ENCODE results near the gene OTOP2. TPM values are rescaled to one million over a fixed set of nuclear protein-coding genes. Genes with fewer than 3 reads are reported as not detected.
"Not testable (repeated sequence)": the region's sequence is repeated elsewhere in the genome, so short reads cannot be mapped to it uniquely, and the experiment has no call there.

Gene OTOP2
- total and polyA plus RNA-seq, 4 donors: 0.08 TPM; not detected in 3

DNA sequence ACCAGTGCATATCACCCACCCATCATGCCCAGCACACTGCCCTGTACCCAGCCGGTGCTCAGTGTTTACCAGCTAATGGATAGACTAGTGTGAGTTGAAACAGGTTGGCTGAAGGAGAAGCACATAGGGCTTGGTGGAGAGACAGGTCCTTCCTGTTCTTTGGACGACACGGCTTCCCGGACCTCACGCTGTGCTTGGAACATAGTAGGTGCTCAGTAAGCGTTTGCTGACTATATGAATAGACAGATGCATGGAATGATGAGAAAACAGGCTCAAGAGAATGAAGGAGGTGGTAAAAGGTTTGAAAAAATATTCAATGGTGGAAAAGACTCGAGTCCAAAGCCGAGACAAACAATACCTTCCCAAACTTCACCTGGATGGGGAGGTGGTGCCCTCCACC is 23.9 kb upstream of the OTOP2 start:
- Histone ChIP-seq H3K4me3 (ENCODE audit: low read depth, low read length) (no peak overlapping the region), H3K27me3 (ENCODE audit: control insufficient read depth, insufficient read depth, low read length) (peaks cover 22% of the 10 kb centered on the region), H3K4me1 (ENCODE audit: control insufficient read depth, insufficient read depth, low read length) (no peaks in the 10 kb centered on the region), H3K9me3 (ENCODE audit: control insufficient read depth, insufficient read depth, low read length) (no peaks in the 10 kb centered on the region), H3K27ac (ENCODE audit: low read depth, low read length) (no peak overlapping the region), H3K36me3 (ENCODE audit: control insufficient read depth, insufficient read depth, low read length) (no peaks in the 10 kb centered on the region)
- no peak for DNase-seq (ENCODE audit: low read depth in 4 of 6, low spot score in 6 of 6)
- WGBS (ENCODE audit: insufficient coverage): 87% methylated on average over 6 of the region's 8 CpGs

GRCh38 chr17:74901353-74902135 is 22.5 kb upstream of the OTOP2 start:
- Histone ChIP-seq H3K27ac (ENCODE audit: low read depth, low read length) (no peak overlapping the region), H3K36me3 (ENCODE audit: control insufficient read depth, insufficient read depth, low read length) (no peaks in the 10 kb centered on the region), H3K4me1 (ENCODE audit: control insufficient read depth, insufficient read depth, low read length) (no peaks in the 10 kb centered on the region), H3K4me3 (ENCODE audit: low read depth, low read length) (no peak overlapping the region), H3K9me3 (ENCODE audit: control insufficient read depth, insufficient read depth, low read length) (no peaks in the 10 kb centered on the region), H3K27me3 (ENCODE audit: control insufficient read depth, insufficient read depth, low read length) (peaks cover 11% of the 10 kb centered on the region)
- no peak for DNase-seq (ENCODE audit: low read depth in 4 of 6, low spot score in 6 of 6)
- WGBS (ENCODE audit: insufficient coverage): 84% methylated on average over 5 of the region's 14 CpGs

DNA sequence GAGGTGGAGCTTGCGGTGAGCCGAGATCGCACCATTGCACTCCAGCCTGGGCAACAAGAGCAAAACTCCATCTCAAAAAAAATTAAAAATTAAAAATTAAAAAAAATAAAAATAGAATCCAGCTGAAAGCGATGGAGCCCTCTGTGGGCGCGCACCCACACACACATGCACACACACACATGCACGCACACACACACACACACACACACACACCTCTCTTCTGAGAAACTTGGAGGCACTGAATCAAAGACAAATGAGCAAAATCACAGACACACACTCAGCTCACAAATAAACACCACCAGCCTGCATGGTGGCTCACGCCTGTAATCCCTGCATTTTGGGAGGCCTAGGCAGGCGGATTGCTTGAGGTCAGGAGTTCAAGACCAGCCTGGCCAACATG is 21.0 kb upstream of the OTOP2 start:
- WGBS (ENCODE audit: insufficient coverage): 91% methylated on average over 5 of the region's 9 CpGs
- H3K27me3 ChIP-seq (ENCODE audit: control insufficient read depth, insufficient read depth, low read length): peaks cover 7% of the 10 kb centered on the region

DNA sequence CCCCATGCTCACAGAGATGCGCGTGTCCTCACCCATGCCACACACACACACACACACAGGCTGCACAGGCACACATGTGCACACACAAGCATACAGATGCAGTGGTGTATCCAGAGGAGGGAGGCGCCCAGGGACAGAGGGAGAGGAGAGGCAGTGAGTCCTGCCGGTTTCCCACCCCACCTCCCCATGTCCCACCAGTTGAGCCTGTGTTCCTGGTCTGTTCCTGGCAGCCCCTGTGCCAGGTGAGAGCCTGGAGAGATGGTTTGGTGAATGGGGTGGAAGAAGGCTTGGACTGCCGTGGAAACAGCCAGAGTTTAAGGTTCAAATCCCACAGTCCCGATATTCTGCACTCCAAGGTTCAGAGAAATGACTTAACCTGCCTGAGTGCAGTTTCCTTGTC is 20.4 kb upstream of the OTOP2 start:
- Histone ChIP-seq H3K36me3 (ENCODE audit: control insufficient read depth, insufficient read depth, low read length) (no peaks in the 10 kb centered on the region), H3K4me3 (ENCODE audit: low read depth, low read length) (no peak overlapping the region), H3K27ac (ENCODE audit: low read depth, low read length) (no peak overlapping the region), H3K9me3 (ENCODE audit: control insufficient read depth, insufficient read depth, low read length) (no peaks in the 10 kb centered on the region), H3K4me1 (ENCODE audit: control insufficient read depth, insufficient read depth, low read length) (no peaks in the 10 kb centered on the region), H3K27me3 (ENCODE audit: control insufficient read depth, insufficient read depth, low read length) (peaks cover 7% of the 10 kb centered on the region)
- WGBS (ENCODE audit: insufficient coverage): 76% methylated on average over 2 of the region's 6 CpGs
- no peak for DNase-seq (ENCODE audit: low read depth in 4 of 6, low spot score in 6 of 6)

More for the DNA sequence above, 21.0 kb upstream of the OTOP2 start:
- no peak overlapping the region for H3K27ac ChIP-seq (ENCODE audit: low read depth, low read length)
- no peaks in the 10 kb centered on the region for H3K36me3 ChIP-seq (ENCODE audit: control insufficient read depth, insufficient read depth, low read length)
- H3K9me3 ChIP-seq (ENCODE audit: control insufficient read depth, insufficient read depth, low read length): no peaks in the 10 kb centered on the region
- H3K4me1 ChIP-seq (ENCODE audit: control insufficient read depth, insufficient read depth, low read length): no peaks in the 10 kb centered on the region
- no peak for DNase-seq (ENCODE audit: low read depth in 4 of 6, low spot score in 6 of 6)
- H3K4me3 ChIP-seq (ENCODE audit: low read depth, low read length): no peak overlapping the region

DNA sequence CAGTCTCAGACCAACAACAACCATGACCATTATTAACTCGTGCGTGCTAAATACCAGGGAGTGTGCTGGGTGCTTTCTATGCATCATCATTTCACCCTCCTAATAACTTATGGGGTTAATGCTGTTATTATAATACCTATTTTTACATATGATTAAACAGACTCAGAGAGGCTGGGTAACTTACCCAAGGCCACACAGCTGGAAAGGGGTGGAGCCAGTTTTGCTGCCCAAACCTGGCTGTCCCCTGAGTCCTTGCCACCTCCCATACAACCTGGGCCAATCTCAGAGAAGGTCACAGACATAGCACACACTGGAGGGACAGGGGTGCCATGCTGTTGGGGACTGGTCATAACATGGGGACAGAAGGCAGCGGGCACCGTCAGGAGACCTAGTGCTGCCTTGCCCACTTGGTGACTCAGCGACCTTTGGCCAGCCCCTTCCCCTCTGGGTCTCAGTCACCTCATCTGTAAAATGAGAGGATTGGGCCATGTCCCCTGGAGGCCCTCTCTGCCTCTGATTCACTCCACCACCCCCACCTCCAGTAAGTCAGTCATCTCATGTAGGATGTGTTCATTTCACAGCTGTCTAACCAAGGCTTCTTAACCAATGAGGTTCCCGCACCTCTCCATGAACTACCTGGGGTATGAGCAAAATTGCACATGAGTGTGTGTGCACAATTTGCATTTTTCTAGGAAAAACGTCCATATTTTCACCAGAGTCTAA is 19.2 kb upstream of the OTOP2 start:
- H3K4me1 ChIP-seq (ENCODE audit: control insufficient read depth, insufficient read depth, low read length): no peaks in the 10 kb centered on the region
- no peak for DNase-seq (ENCODE audit: low read depth in 4 of 6, low spot score in 6 of 6)
- no peak overlapping the region for H3K4me3 ChIP-seq (ENCODE audit: low read depth, low read length)
- peaks cover 7% of the 10 kb centered on the region for H3K27me3 ChIP-seq (ENCODE audit: control insufficient read depth, insufficient read depth, low read length)
- H3K27ac ChIP-seq (ENCODE audit: low read depth, low read length): no peak overlapping the region
- H3K36me3 ChIP-seq (ENCODE audit: control insufficient read depth, insufficient read depth, low read length): no peaks in the 10 kb centered on the region
- no peaks in the 10 kb centered on the region for H3K9me3 ChIP-seq (ENCODE audit: control insufficient read depth, insufficient read depth, low read length)
- 89% methylated on average over 3 of the region's 7 CpGs for WGBS (ENCODE audit: insufficient coverage)

DNA sequence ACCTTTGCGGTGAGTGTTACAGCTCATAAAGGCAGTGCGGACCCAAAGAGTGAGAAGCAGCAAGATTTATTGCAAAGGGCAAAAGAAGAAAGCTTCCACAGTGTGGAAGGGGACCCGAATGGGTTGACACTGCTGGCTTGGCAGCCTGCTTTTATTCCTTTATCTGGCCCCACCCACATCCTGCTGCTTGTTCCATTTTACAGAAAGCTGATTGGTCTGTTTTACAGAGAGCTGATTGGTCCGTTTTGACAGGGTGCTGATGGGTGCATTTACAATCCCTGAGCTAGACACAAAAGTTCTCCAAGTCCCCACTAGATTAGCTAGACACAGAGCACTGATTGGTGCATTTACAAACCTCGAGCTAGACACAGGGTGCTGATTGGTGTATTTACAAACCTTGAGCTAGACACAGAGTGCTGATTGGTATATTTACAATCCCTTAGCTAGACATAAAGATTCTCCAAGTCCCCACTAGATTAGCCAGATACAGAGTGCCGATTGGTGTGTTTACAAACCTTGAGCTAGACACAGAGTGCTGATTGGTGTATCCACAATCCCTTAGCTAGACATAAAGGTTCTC is 17.8 kb upstream of the OTOP2 start:
- 17% methylated on average over 3 of the region's 6 CpGs for WGBS (ENCODE audit: insufficient coverage)
- DNase-seq (ENCODE audit: low read depth in 4 of 6, low spot score in 6 of 6); H3K4me3 ChIP-seq (ENCODE audit: low read depth, low read length); H3K4me1 ChIP-seq (ENCODE audit: control insufficient read depth, insufficient read depth, low read length); H3K27me3 ChIP-seq (ENCODE audit: control insufficient read depth, insufficient read depth, low read length); H3K36me3 ChIP-seq (ENCODE audit: control insufficient read depth, insufficient read depth, low read length); H3K27ac ChIP-seq (ENCODE audit: low read depth, low read length); H3K9me3 ChIP-seq (ENCODE audit: control insufficient read depth, insufficient read depth, low read length): not testable (repeated sequence)

- H3K4me1 ChIP-seq (ENCODE audit: control insufficient read depth, insufficient read depth, low read length): no peaks in the 10 kb centered on the region
- H3K27me3 ChIP-seq (ENCODE audit: control insufficient read depth, insufficient read depth, low read length): peaks cover 7% of the 10 kb centered on the region
- no peaks in the 10 kb centered on the region for H3K9me3 ChIP-seq (ENCODE audit: control insufficient read depth, insufficient read depth, low read length)
- H3K4me3 ChIP-seq (ENCODE audit: low read depth, low read length): no peak overlapping the region
- H3K27ac ChIP-seq (ENCODE audit: low read depth, low read length): no peak overlapping the region
- H3K36me3 ChIP-seq (ENCODE audit: control insufficient read depth, insufficient read depth, low read length): no peaks in the 10 kb centered on the region
- 95% methylated on average over 34 of the region's 34 CpGs for WGBS (ENCODE audit: insufficient coverage)
- DNase-seq (ENCODE audit: low read depth in 4 of 6, low spot score in 6 of 6): no peak
These were observed 17.1 kb upstream of the OTOP2 start for GRCh38 chr17:74907012-74907411.

DNA sequence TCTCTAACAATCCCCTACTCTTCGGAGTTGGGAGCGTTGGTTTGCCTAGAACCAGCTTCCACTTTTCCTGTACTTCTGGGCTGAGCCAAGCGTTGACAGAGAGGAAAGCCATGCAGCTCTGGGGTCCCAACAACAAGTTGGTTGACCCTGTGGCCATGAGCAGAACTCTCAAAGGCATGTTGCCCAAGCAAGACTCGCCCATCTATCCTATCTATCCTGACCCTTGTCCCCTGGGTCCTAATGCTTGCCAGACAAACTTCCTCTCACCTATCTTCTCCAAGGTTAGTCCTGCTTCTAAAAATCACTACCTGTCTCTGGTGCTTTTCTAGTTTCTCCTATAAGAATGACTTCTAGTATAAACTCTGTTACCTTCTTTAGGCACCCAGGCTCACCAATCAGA is 15.0 kb upstream of the OTOP2 start:
- not testable (repeated sequence) for H3K27me3 ChIP-seq (ENCODE audit: control insufficient read depth, insufficient read depth, low read length); H3K36me3 ChIP-seq (ENCODE audit: control insufficient read depth, insufficient read depth, low read length); H3K9me3 ChIP-seq (ENCODE audit: control insufficient read depth, insufficient read depth, low read length); H3K4me1 ChIP-seq (ENCODE audit: control insufficient read depth, insufficient read depth, low read length); H3K4me3 ChIP-seq (ENCODE audit: low read depth, low read length); H3K27ac ChIP-seq (ENCODE audit: low read depth, low read length); DNase-seq (ENCODE audit: low read depth in 4 of 6, low spot score in 6 of 6)
- 68% methylated on average over 4 of the region's 4 CpGs for WGBS (ENCODE audit: insufficient coverage)

DNA sequence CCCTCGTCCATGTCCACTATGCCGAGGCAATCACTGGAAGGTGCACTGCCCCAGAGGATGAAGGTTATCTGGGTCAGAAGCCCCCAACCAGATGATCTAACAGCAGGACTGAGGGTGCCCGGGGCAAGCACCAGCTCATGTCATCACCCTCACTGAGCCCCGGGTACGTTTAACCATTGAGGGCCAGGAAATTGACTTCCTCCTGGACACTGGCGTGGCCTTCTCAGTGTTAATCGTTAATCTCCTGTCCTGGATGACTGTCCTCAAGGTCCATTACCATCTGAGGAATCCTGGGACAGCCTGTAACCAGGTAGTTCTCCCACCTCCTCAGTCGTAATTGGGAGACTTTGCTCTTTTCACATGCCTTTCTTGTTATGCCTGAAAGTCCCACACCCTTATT is 12.7 kb upstream of the OTOP2 start:
- H3K9me3 ChIP-seq (ENCODE audit: control insufficient read depth, insufficient read depth, low read length); H3K36me3 ChIP-seq (ENCODE audit: control insufficient read depth, insufficient read depth, low read length); H3K27ac ChIP-seq (ENCODE audit: low read depth, low read length); H3K4me3 ChIP-seq (ENCODE audit: low read depth, low read length); DNase-seq (ENCODE audit: low read depth in 4 of 6, low spot score in 6 of 6); H3K4me1 ChIP-seq (ENCODE audit: control insufficient read depth, insufficient read depth, low read length); H3K27me3 ChIP-seq (ENCODE audit: control insufficient read depth, insufficient read depth, low read length): not testable (repeated sequence)
- 83% methylated on average over 7 of the region's 8 CpGs for WGBS (ENCODE audit: insufficient coverage)
